Measurements from ENCODE around the gene OR2H2.

- TF ChIP-seq CTCF (IDR thresholded peaks at IDR 0.05 in 8 of 11, conservative IDR thresholded peaks at IDR 0.05 in 3 of 11): peak; percentile 76 to 94 (median 91)
- TF ChIP-seq POLR2A (IDR thresholded peaks at IDR 0.05): no peak
- no peak for TF ChIP-seq POLR2AphosphoS5 (IDR thresholded peaks at IDR 0.05)
These were observed 4.6 kb downstream of the OR2H2 start for GRCh38 chr6:29589423-29590048.

All from spleen (tissue), 7 donors.